NCI-H2196 treated with DMSO at 0.1 percent for 48 hours (cell line): ENCODE results near the gene LRRFIP1.

Experiments used
- DNase-seq: peaks from one replicate; lab custom pipeline; 2025; ENCODE audit not compliant: unreplicated experiment; lab: John Stamatoyannopoulos, UW

LRRFIP1 gene

DNA sequence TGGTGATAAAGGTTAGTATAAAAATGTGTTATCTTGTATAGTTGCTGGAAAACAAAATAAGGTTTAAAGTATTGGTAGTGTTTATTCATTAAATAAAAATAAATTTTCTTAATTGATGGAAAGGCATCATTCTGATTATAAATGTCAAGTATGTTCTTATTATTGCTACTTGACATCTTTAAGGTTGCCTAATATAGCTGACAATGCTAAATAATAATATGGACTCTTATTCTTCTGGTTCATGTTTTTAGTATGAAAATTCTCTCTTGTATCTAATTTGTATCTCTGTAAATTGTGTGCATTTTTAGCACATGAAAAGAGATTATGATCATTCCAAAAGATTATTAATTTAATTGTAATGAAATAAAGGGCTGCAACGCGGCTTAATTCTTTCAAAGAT lies 196.2 kb downstream of the LRRFIP1 start:
- no peak for DNase-seq

GRCh38 chr2:237824085-237824484 lies 196.7 kb downstream of the LRRFIP1 start:
- DNase-seq = no peak

DNA sequence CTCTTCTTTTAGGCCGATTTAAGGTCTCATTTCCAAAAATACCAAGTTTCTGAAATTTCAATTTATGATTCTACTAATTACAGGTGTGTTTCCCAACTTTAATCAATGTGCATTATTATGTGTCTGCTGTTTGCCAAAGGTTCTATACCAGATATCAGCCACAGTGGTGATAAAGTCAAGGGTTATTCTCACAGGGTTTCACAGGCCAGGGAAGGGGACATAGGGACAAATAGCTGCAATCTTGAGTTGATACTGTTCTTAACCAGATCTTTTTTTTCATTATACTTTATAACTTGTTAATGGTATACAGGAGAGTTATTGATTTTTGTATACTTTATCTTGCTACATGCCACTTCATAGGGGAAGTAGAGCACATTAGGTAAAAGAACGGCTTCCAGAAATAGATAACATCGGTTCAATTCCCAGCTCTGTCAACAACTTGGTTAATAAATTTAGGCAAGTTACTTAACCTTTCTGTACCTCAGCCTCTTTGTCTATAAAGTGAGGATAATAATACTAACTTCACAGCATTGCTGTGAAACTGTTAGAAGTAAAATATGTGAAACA lies 200.1 kb downstream of the LRRFIP1 start:
- no peak for DNase-seq
